ENCODE data around the gene CES2.

The CES2 gene

DNA sequence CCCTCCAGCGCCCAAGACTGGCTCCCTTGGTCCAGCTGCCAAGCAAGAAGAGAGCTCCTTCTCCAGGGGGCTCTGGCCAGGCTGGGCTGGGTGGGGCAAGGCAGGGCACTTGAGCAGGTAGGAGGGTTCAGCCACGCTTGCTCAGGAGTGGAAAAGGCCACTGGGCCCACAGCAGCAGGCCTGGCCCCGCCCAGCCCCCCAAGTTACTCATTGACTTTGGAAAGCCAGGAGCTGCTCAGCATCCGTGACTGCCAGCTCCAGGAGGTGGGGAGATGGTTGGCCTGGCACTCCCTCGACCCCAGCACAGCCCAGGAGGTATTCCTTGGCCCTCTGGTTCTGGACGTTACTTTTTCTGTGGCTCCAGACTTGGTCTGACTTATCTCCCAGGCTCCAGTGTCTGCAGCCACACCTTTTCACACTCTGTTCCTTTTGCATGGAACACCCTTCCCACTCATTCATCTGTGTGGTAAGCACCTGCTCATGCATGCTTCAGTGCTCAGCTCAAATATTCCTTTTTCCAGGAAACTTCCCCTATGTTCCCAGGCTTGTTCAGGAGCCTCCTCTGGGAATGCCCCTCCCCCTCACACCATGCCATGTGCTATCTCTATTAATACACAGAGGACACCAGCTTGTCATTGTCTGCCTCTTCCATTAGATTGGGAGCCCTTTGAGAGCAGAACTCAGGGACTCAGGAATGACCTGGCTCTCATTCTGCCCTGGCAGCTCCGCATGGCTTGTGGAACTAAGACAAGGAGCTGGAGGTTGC lies 16.3 kb upstream of the CES2 start, which contains the start of gene CDH16:
CDH16 (minus strand) TSS at position 83 of the 766 bp plus-strand sequence. CDS start 820 bp downstream, outside the sequence.
- no peak for DNase-seq

DNA sequence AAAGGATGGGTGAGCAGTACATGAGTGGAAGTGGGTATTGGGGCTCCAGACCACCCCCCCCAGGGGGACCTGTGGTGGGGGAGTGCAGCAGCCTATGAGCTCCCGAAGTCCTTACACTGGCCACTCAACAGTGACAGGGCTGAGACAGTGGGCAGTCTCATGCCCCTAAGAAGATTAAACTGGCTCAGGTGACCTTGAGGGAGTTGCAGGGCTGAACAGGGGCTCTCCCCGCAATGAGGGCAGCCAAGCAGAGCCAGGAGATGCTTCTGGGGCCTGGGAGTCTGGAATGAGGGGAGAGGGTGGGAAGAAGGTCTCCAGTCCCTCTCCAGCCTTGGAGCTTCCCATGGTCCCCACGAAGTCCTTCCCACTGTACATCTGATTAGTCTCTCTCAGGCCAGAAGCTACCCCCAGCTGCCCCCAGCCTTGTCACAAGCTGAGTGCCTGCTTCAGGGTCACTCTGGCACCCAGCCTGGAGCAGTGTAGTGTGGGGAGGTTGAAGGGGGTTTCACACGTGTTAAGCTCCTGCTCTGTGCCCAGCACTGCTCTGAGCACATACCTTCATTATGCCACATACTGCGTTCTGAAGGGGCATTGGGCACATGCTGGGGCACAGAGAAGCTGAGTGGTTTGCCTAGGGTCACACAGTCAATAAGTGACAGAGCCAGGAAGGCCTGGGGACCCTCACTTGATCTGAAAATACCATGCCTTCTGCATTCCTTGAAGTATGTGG lies 15.6 kb upstream of the CES2 start:
- DNase-seq: no peak

DNA sequence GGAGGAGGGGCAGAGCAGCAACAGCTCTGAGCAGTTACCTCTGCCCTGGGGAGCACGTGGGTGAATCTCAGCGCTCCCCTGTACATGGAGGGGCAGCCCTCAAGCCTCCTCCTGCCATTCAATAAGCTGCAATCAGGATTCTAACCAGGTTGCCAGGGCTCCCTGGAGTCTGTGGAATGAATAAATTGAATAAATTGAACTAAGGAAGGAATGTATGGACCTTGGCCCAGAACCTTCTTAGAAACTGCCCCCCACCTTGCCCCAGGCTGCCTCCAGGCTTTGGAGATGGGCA lies 15.1 kb upstream of the CES2 start:
- no peak for DNase-seq

DNA sequence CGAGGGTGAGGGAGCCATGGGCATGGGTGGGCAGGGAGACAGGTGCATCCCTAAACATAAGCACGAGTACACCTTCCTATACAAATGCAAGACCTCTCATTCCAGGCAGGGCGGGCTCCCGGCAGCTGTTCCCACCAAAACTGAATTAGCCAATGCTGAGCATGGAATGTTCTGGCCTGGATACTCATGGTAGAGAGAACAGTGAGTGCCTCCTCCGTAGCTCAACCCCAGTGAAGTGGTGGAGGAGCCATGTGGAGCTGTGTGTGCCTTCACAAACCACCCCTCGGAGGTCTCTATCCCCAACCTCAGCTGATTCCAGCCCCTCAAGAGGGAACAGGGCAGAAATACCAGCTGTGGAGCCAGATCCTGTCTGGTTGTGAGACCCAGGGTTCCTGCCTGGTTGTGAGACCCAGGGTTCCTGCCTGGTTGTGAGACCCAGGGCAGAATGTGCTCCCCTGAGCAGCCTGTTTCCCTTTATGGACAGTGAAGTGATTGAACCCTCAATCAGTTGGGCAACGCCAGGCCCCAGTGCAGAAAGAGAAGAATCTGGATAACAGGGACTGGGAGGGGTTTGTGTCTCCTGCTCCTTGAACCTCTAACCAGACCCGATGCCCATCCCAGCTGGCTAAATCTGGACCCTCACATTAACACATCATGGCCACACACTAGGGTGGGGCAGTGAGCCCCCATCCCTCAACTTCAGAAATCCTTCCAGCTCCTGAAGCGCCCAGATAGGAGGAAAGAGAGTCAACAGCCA lies 14.2 kb upstream of the CES2 start:
- no peak for DNase-seq

DNA sequence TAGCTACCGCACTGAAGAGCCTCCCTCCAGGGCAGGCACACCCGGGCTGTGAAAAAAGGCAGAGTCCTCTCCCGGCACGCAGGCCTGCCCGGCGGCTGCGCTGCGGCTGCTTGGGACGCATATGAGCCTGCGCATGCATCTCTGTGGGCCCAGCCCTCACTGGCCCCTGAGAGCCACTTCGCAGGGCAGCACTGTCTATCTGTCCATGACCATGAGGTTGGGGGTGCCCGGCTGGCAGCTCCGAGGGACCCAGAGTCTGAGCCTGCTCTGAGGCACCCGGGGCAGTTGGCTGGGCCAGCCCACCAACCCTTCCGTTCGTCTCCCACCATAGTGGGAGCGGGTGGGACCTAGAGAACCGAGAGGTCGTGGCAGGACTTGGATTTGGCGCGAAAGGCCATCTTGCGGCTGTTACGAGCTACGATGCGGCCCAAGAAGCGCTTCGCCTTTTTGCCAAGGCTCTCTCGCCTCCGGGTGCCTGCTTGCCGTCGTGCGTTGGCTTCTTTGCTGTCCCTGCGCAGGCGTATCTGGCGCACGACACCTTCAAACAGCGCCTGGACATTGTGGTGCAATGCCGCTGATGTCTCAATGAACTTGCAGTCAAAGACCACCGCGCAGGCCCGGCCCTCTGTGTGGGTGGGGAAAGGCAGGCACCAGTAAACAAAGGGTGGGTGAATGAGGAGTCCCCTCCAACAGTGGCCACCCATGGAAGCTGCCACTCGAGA lies 13.4 kb upstream of the CES2 start:
- DNase-seq: no peak

DNA sequence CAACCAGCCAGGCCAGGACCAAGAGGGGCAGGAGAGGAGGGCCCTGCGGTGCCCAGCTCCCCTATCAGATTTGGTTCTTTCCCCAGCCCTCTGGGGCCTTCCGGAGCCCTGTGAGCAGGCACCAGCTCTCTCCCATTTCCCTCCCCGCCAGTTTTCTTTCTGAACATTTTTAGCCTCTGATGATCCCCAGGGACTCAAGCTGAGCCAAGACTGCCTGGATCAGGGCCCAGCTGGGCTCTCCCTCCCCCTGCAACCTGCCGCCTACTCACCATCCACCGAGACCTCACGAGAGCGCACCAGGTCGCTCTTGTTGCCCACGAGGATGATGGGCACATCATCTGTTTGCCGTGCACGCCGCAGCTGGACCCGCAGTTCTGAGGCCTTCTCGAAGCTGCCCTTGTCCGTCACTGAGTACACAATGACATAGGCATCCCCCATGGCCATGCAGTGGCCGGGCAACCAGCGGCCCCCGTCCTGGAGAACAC lies 12.0 kb upstream of the CES2 start:
- no peak for DNase-seq

DNA sequence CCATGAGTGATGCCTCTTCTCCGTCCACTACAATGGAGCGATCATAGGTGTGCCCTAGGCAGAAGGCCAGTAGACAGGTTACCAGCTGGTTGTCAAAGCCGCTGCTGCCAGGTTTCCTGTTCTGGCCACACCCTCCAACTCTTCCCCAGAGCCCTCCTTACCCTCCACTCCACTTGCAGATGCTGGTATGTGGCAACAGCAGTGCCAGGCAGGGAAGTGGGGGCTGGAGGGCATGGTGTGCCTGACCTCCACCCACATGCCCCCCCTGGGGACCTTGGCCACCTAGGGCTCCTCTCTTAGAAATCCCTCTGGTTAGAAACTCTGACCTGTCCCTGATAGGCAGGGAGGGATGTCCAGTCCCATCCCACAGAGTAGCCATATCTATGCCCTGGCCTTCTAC lies 11.4 kb upstream of the CES2 start:
- DNase-seq: no peak

DNA sequence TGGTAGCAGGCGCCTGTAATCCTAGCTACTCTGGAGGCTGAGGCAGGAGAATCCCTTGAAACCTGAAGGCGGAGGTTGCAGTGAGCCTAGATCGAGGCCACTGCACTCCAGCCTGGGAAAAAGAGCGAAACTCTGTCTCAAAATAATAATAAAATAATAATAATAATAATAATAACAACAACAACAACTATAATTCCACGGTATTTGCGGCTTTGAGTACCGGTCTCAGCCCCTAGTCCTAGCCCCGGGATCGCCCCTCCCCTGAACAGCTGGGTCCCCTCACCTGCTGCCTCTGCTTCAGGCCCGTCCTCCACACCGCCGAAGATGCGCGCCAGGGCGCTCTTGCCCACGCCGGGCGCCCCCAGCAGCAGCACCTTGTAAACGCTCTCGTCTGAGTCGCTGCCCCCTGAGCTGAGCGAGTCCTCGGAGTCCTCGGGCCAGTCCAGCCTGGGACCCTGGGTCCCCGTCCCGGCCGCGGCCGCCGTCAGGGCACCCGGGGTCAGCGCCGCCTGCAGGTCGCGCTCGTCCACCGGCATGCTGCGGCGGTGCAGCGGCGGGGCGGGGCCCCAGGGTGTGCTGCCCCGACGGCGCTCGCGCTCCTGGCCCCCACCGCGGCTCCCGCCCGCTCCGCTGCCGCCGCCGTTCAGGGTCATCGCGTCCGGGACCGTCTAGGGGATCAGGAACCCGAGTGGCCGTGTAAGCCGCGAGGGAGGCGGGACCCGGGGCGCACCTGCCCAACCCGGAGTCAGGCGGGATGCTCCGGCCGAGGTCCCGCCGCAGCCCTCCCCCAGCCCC lies 10.6 kb upstream of the CES2 start:
- DNase-seq: peak; percentile 38 to 77 (median 50)

DNA sequence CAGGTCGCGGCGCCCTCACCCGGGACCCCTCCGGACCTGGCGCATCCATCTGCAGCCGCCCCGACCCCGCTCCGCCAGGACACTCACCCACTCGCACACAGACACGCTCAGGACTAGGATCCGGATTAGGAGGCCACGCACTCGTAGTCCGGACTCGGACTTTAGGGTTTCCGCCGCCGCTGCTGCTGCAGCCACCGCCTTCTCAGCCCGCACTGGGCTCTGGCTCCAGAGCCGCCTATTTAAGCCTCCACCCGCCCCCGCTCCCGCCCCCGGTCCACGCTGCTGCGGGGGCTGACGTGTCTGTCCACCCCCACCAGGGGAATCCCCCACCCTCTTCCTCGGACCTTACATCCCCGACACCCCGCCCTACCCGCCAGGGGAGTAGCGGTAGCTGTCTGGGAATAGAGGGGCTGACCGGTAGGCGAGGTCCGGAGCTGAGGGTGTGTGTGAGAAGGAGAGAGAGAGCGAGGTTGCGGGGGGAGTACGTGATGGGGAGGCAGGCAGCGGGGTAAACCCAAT lies 9.9 kb upstream of the CES2 start, which contains the start of gene RRAD:
RRAD (minus strand) TSS at position 214 of the 519 bp plus-strand sequence. CDS start 356 bp downstream, outside the sequence.
- peak in 1 of 4 experiments; percentile 19 for DNase-seq

DNA sequence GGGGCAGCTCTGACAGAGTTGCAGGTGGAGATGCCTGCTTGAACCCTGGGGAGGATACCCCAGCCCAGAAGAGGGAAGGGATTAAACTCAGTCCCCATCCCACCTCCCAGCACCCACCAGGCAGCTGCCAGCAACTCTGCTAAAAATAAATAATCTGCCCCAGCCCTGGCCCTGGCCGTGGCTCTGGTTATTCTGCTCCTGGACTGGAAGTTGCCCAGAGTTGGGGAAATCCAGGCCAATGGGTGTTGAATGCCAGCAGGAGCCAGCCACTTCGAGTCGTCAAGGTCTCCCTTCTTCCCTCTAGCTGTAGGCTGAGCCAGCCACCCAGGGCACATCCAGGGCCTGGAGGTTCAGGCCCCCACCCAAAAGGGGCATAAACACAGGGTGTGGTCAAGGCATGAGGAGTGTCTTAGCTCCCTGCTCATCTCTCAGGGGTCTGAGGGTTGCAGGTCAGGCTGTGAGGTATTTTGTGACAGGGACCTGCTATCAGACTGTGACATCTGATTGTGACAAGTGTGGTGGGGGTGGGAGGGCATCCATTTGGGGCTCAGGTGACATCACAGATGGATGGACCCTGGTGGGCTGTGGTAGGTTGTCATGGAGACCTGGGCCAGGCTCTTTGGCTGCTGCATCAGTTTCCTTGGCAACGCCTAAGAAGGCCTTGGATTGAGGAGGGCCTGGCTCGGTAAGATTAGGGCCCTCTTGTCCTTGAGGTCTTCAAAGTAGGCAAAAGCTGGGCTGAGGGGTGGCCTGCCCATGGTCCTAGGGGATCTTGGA lies 9.0 kb upstream of the CES2 start:
- DNase-seq: no peak

DNA sequence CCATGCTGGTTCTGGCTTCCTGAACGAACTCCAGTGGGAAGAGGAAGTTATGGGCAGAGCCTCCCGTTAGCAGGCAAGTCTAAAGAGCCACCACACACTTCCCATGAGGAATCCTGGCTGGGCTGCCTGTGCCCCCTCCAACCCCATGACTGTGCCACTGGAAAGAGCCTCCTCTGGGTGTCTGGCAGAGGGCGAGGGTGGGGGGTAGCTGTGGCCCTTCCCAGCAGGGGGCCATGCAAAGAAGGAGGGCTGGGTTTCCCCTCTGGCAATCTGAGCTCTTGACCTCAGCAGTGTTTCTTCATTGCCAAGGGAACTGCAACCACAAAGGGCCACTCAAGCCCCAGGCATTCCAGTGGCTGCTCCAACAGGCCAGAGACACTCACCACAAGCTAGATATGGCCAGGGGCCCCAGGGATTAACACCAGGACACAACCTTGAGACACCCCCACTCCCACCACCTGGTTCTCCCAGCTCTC lies 8.3 kb upstream of the CES2 start:
- DNase-seq: peak; percentile 32 to 60 (median 54)

DNA sequence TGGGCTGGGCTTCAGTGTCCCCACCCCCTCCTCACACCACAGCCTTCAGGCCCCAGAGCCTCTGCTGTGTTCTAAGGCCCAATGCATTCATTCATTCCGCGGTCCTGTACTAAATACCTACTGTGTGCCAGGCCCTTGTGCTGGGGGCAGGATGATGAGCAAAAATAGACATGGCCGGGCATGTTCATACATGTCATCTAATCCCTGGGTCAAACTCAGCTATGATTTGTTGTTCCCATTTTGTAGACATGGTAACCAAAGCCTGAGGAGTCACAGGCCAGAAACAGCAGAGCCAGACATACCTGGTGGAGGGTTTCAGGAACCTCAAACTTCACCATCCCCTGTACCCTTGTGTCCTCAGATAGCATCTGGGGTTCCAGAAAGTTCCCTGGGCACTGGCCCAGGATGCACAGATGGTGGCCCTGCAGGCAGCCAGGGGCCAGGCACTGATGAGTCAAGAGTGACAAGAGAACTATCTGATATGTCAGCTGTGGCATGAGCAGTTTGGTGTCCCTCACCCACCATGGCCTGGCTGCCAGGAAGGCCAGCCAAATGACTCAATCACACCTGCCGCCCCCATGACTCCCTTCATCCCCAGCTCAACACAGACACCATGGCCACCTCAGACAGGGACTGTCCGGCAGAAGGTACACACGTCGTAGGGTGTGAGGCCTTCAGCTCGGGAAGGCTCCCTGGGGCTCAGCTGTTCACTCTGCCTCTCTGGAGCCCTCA lies 7.2 kb upstream of the CES2 start:
- peak in 1 of 4 experiments; percentile 14 for DNase-seq

DNA sequence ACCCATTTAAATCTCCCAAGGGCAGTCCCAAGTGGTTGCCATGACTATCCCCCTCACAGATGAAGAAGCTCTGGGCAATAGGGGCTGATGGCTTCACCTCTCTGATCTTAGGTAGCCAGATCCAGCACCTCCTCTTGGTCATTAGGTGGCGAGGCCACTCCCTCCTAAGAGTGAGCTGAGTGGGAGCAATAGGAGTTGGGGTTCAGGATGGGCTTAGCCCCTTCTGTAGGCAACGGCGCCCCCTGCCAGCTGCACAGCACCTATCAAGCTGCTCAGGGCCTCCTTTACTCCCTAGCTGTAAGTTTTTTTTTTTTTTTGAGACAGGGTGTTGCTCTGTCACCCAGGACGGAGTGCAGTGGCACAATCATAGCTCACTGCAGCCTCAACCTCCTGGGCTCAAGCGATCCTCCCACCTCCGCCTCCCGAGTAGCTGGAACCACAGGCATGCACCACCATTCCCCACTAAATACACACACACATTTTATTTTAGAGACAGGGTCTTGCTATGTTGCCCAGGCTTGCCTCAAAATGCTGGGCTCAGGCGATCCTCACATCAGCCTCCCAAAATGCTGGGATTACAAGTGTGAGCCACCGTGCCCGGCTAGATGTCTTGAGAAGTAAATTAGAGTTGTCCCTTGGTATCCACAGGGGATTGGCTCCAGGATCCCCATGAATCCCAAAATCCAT lies 6.5 kb upstream of the CES2 start:
- DNase-seq: peak; percentile 13 to 56 (median 24)

DNA sequence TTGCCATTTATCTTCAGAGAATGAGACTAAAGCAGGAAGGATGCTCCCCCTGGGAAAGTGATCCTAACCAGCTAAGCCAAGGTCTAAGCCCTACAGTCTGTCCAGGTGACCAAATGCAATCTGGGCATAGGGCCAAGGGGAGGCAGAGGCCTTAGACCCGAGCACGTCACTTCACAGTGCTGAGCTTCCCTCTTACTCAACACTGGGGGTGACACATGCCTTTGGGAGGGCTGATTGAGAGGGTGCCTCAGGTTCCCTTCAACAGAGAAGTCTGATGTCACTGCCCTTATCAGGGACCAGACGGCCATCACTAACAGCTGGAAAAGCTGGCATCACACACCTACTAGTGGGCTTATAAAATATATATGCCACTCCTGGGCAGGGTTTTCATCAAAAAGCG lies 5.1 kb upstream of the CES2 start:
- DNase-seq: peak; percentile 34 to 71 (median 46)

DNA sequence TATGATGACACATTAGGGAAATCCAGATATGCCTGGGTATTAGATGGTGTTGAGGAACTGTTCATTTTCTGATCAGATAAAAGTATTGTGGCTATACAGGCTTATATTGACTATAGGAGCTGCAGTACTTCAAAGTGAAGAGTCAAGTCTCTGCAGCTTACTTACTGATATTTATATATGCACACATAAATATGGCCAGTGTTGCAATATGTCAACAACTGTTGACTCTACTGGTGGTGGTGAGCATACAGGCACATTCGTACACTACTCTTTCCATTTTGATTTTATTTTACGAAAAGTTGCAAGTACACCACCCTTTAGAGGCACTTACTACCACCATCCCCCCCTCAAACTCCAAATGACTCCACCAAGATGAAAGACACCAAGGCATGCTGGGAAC lies 3.7 kb upstream of the CES2 start:
- DNase-seq: no peak

DNA sequence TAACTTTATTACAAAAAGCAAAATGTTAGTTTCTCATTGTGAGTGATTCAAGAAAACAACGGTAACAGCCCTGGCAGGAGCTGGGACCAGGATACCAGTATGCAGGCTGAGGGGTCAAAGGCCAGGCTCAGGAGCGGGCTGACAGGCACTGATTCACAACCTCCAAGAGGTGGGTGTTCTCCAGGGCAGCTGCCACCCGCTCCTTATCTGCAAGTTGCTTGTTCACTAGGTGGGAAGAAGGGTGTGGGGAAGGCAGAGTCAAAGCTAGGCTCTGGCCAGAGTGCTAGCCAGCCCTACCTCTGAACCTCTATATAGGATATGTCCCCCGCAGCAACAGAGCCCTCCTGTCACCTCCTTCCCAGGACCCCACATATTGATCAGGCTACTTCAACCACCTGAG lies 3.2 kb upstream of the CES2 start:
- no peak for DNase-seq

DNA sequence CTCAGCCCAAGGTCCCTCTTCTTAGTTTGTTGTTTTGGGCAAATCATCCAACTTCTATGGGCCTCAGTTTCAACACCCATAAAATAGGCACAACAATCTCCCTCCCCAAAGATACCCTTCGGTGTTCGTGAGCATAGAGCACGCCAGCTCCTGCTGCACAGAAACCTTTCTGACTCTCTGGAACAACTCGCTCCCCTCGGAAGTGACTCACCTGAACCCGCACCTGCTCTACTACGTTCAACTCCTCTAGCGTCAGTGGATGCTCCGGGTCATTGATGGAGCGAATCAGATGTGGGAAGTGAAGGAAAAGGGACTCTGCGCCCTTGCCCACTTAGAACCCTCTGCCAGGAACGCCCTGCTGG lies 1.6 kb upstream of the CES2 start:
- no peak for DNase-seq

DNA sequence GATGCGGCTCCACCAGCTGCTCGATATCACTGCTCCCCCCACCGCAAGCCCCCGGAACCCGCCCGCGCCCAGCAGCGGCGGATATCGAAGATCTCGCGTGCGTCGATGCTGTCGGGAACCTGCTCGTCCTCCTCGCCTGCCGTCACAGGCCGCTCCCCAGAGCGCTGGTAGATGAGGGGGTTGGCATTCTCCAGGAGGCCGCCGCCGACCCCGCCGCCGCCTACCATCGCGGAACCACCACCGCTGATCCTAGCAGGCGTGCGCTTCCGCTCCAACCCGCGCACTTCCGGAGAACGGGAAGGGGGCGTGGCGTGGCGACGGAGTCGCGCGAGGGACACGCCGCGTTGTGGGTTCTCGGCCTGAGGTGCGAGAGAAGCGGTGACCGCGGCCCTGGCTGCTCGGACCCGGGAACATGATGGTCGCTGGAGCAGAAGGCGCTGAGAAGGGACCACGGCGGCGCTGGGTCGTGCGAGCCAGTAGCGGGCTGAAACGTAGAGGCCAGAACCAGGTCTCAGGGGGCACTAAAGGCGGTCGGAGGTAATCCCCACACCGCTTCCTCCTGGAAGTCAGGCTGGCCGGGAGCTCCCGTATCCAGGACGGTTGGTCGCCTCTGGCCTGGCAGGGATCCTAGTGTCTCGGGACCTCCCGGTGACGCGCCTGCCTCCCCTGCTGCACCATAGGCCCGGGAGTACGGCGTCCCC lies 1.0 kb upstream of the CES2 start, which contains the start of gene CIAO2B:
CIAO2B (minus strand) TSS at position 265 of the 701 bp plus-strand sequence; CDS start at position 227, 38 bp downstream.
- DNase-seq: peak; percentile 92 to 96 (median 94)

Measured in suppressor macrophage (primary cell).